K562 (cell line): ENCODE results near the gene RC3H2. TPM values are rescaled to one million over a fixed set of nuclear protein-coding genes. Genes with fewer than 3 reads are reported as not detected.

Experiments
- ATAC-seq: fragments of 200-7000 bp; cut with Tn5 transposase; 3 replicates; pipeline ENCODE4 v1.9.1; 2020; ENCODE audit warnings: moderate library complexity
- BruUV-seq: library from RNA; stranded (reverse); fragments of 400-500 nt; replicated peaks from 2 replicates; lab custom pipeline; 2021; lab: Mats Ljungman, UMichigan
- CTCF ChIA-PET: fragments of 300-600 bp; formaldehyde crosslinking; extraction: SDS; loops from one replicate; lab custom pipeline; 2021; ENCODE audit warnings: low intra/inter-chr PET ratio; lab: Yijun Ruan, JAX
- POLR2A ChIA-PET: fragments of 300-600, 350-650 bp; sonication (Branson Sonifier 250); formaldehyde crosslinking; extraction: SDS; loops from one replicate; lab custom pipeline; 2021; ENCODE audit warnings: antibody characterized with exemption, inconsistent platforms; lab: Yijun Ruan, JAX
- DNase-seq, 4 experiments: peaks; one replicate each; pipeline versions ENCODE4 v3.0.0 to v3.0.0-alpha.2; 2011 to 2018; ENCODE audit warnings: low spot score in 3 of 4, mixed read lengths in 3 of 4; ENCODE audit errors: extremely low read depth in 1 of 4
- FAIRE-seq: peaks from 2 replicates; lab custom pipeline; 2011; peaks lifted over from hg19 to GRCh38; lab: Jason Lieb, UNC
- H2AFZ ChIP-seq: 2 replicates; pipeline ENCODE4 v1.6.0; 2011; ENCODE audit warnings: low read depth, low read length, control low read depth, inconsistent platforms
- H3K27ac ChIP-seq: fragments of 200-600 bp; 3 replicates; pipeline ENCODE4 v1.8.0; 2011; ENCODE audit warnings: low read depth, mild to moderate bottlenecking, control low read depth, inconsistent platforms, low read length, moderate library complexity, mixed read lengths; ENCODE audit errors: extremely low read depth
- H3K27me3 ChIP-seq, 2 experiments: fragments of 300-600 bp in 1 of 2; 2 replicates in 1 of 2; 3 replicates in 1 of 2; pipeline versions ENCODE4 v1.6.0 to v1.8.0; 2011; ENCODE audit warnings: inconsistent platforms in 2 of 2, low read length in 2 of 2, mild to moderate bottlenecking in 1 of 2, mixed read lengths in 1 of 2, moderate library complexity in 1 of 2; ENCODE audit not compliant: control insufficient read depth in 2 of 2, insufficient read depth in 2 of 2
- H3K36me3 ChIP-seq: fragments of 300-600 bp; 3 replicates; pipeline ENCODE4 v1.8.0; 2011; ENCODE audit warnings: mild to moderate bottlenecking, low read length, inconsistent platforms; ENCODE audit not compliant: control insufficient read depth, insufficient read depth
- H3K4me1 ChIP-seq, 2 experiments: fragments of 200-600 bp in 1 of 2; replicated peaks in 1 of 2; 2 replicates in 1 of 2; 3 replicates in 1 of 2; pipeline versions ENCODE4 v1.5.1 to v1.8.0; 2011; ENCODE audit warnings: inconsistent platforms in 2 of 2, low read length in 2 of 2, mild to moderate bottlenecking in 1 of 2, mixed read lengths in 1 of 2, moderate library complexity in 1 of 2; ENCODE audit not compliant: control insufficient read depth in 2 of 2, insufficient read depth in 2 of 2
- H3K4me2 ChIP-seq: 2 replicates; pipeline ENCODE4 v1.6.1; 2011; ENCODE audit warnings: low read length, control low read depth, inconsistent platforms, mixed read lengths; ENCODE audit not compliant: insufficient read depth
- H3K4me3 ChIP-seq: fragments of 200-600 bp; sonication (generic), shearing (Covaris generic); 2 replicates; pipeline ENCODE4 v1.5.1; 2016; ENCODE audit warnings: control low read depth, inconsistent platforms
- H3K79me2 ChIP-seq: fragments of 200-600 bp; 3 replicates; pipeline ENCODE4 v1.8.0; 2011; ENCODE audit warnings: low read length, inconsistent platforms; ENCODE audit not compliant: control insufficient read depth, insufficient read depth
- H3K9ac ChIP-seq, 2 experiments: 2 replicates each; pipeline versions ENCODE4 v1.6.0 to v1.6.1; 2011; ENCODE audit warnings: low read depth in 2 of 2, low read length in 2 of 2, control low read depth in 1 of 2, inconsistent platforms in 1 of 2, mild to moderate bottlenecking in 1 of 2, mixed read lengths in 1 of 2; ENCODE audit not compliant: insufficient read depth in 1 of 2
- H3K9me1 ChIP-seq: one replicate; pipeline ENCODE4 v1.6.0; 2011; ENCODE audit warnings: inconsistent platforms, mild to moderate bottlenecking, low read length, moderate library complexity; ENCODE audit not compliant: control insufficient read depth, insufficient read depth
- H3K9me3 ChIP-seq: replicated peaks from 2 replicates; pipeline ENCODE4 v1.5.1; 2011; ENCODE audit warnings: low read depth, low read length, inconsistent platforms; ENCODE audit not compliant: control insufficient read depth, insufficient read depth
- H4K20me1 ChIP-seq: replicated peaks from 2 replicates; pipeline ENCODE4 v1.6.1; 2011; ENCODE audit warnings: low read length, inconsistent platforms, mixed read lengths; ENCODE audit not compliant: control insufficient read depth, insufficient read depth
- DACH1 ChIP-seq: fragments of 450-650 bp; IDR thresholded peaks from 2 replicates; pipeline ENCODE4 v1.6.1; 2018; ENCODE audit not compliant: partially characterized antibody
- EHMT2 ChIP-seq: fragments of 450-650 bp; IDR thresholded peaks from 2 replicates; pipeline ENCODE4 v1.6.1; 2018; ENCODE audit warnings: antibody characterized with exemption
- FOXK2 ChIP-seq, 2 experiments: fragments of 450-650 bp; IDR thresholded peaks in 1 of 2; conservative IDR thresholded peaks in 1 of 2; 2 replicates each; pipeline ENCODE4 v1.6.1; 2016; ENCODE audit warnings: low read depth in 2 of 2, mild to moderate bottlenecking in 1 of 2
- JUN ChIP-seq, 2 experiments: sonication (generic) in 1 of 2; formaldehyde crosslinking in 1 of 2; IDR thresholded peaks; 2 replicates each; pipeline versions ENCODE4 v1.6.1 to v1.8.0; 2012 to 2022; ENCODE audit warnings: borderline replicate concordance in 2 of 2, mild to moderate bottlenecking in 2 of 2, improper control_type of control experiment in 1 of 2, low read depth in 1 of 2, low read length in 1 of 2, missing genetic modification reagents in 1 of 2
- NCOA2 ChIP-seq, 2 experiments: fragments of 450-650 bp; IDR thresholded peaks; 2 replicates each; pipeline ENCODE4 v1.6.1; 2018; ENCODE audit warnings: mild to moderate bottlenecking in 2 of 2, moderate library complexity in 1 of 2; ENCODE audit not compliant: partially characterized antibody in 2 of 2
- UBTF ChIP-seq, 2 experiments: IDR thresholded peaks; 2 replicates each; pipeline ENCODE4 v1.6.1; 2012; ENCODE audit warnings: improper control_type of control experiment in 2 of 2, low read depth in 2 of 2, low read length in 2 of 2, borderline replicate concordance in 1 of 2
- ZNF592 ChIP-seq: fragments of 450-650 bp; IDR thresholded peaks from 2 replicates; pipeline ENCODE4 v1.6.1; 2017; ENCODE audit warnings: antibody characterized with exemption, mild to moderate bottlenecking
- WGBS: fragments of 100-300 bp; shearing (Covaris generic); methylation state at CpG from one replicate; pipeline ENCODE4 v1.1.6; 2016; ENCODE audit warnings: low coverage, mixed read lengths; ENCODE audit not compliant: insufficient coverage; ENCODE audit errors: missing lambda C conversion rate; 5-methylcytosine and 5-hydroxymethylcytosine counted together
- in situ Hi-C: fragments of 300-500 bp; cut with MboI; formaldehyde crosslinking; loops from 4 replicates; pipeline ENCODE4 v1.15.0; 2018; ENCODE audit warnings: inconsistent platforms, mixed read lengths
- intact Hi-C: fragments of 100-400 bp; cut with micrococcal nuclease; formaldehyde crosslinking; loops from 2 replicates; pipeline ENCODE4 v1.14.2; 2022
- polyA plus RNA-seq, 8 experiments: library from polyadenylated mRNA; depleted of rRNA in 4 of 8; stranded (reverse) in 5 of 8; unstranded in 3 of 8; fragments of >200 nt; fragmentation: Nextera tagmentation in 2 of 8; fragmentation: Illumina TruSeq in 1 of 8; extraction: Ambion mirVana in 2 of 8; extraction: Trizol in 1 of 8; gene quantifications; 2 replicates each; pipeline versions ENCODE4 v1.2.1 to v1.2.3, GENCODE V29; 2011 to 2014; ENCODE audit warnings: inconsistent platforms in 1 of 8, missing spikeins in 1 of 8
- total RNA-seq, 7 experiments: library from RNA; depleted of rRNA in 6 of 7; stranded (reverse); fragments of >200 nt in 6 of 7; fragmentation: Illumina TruSeq in 2 of 7; extraction: Trizol in 2 of 7; gene quantifications; 2 replicates each; pipeline versions ENCODE4 v1.2.1 to v1.2.3, GENCODE V29; 2011 to 2021; ENCODE audit warnings: low replicate concordance in 1 of 7

Gene RC3H2
- total and polyA plus RNA-seq, 9 of the 15 experiments (the other 6 are each of a cell fraction or from before 2014, with no cell fraction given): 5.6 to 35.4 (median 18.6) TPM

GRCh38 chr9:122944960-122945888 is 40.1 kb upstream of the RC3H2 start (continued):
- TF ChIP-seq ZNF592: 0 out of 2 replicates have a peak, but pooled peaks have one; percentile 38
- TF ChIP-seq, all 486 proteins: peak for 15

GRCh38 chr9:122941582-122942234 is 36.5 kb upstream of the RC3H2 start:
- no peaks in the 10 kb centered on the region for H3K27me3 ChIP-seq
- DNase-seq (peak in 2 of 4 experiments; percentile 10 to 50), ATAC-seq (peak; percentile 26), FAIRE-seq (peak; percentile 82)
- in situ Hi-C loops: no loop called here
- peaks cover 13 to 15% of the 10 kb centered on the region in 2 experiments; a peak in 4 of 5 replicates for H3K4me1 ChIP-seq
- H3K4me2 ChIP-seq: peak overlapping the region; percentile 99
- CTCF ChIA-PET: no interaction called here
- H3K27ac ChIP-seq: peak overlapping the region; percentile 62
- H4K20me1 ChIP-seq: no peaks in the 10 kb centered on the region
- H3K9me1 ChIP-seq: no peaks in the 10 kb centered on the region
- POLR2A ChIA-PET: interaction anchor here (0.9 to 1.4 kb wide), 4 partner anchors 12 to 37 kb away, joined by 3 to 6 read pairs (median 3); partner anchors contain the start of gene RC3H2
- H3K36me3 ChIP-seq: peaks cover 23% of the 10 kb centered on the region
- H3K4me3 ChIP-seq: peak overlapping the region; percentile 57
- H3K9me3 ChIP-seq: no peaks in the 10 kb centered on the region; the same call in 1 of the 2 replicates
- BruUV-seq: TSS peak; percentile 57
- H2AFZ ChIP-seq: peak overlapping the region; percentile 92
- peaks cover 52% of the 10 kb centered on the region for H3K79me2 ChIP-seq
- WGBS: 2% methylated on average over 17 of the region's 17 CpGs
- peak overlapping the region; percentile 67 to 93 for H3K9ac ChIP-seq
- intact Hi-C loops: no loop called here
- TF ChIP-seq DACH1 (no peak), FOXK2 (conservative IDR thresholded peaks at IDR 0.05 in 1 of 2, IDR thresholded peaks at IDR 0.05 in 1 of 2; ENCODE audit: low read depth in 2 of 2) (peak; percentile 21 to 39; a peak in 1 of 4 replicates), NCOA2 (IDR thresholded peaks at IDR 0.05; ENCODE audit: partially characterized antibody in 2 of 2) (no peak), JUN (IDR thresholded peaks at IDR 0.05; ENCODE audit: borderline replicate concordance, low read depth, low read length) (no peak), JUN (CRISPR knock-in tag; IDR thresholded peaks at IDR 0.05; ENCODE audit: borderline replicate concordance) (no peak), EHMT2 (peak; percentile 91), UBTF (IDR thresholded peaks at IDR 0.05; ENCODE audit: borderline replicate concordance in 1 of 2, low read depth in 2 of 2, low read length in 2 of 2) (peak in 1 of 2 experiments; percentile 29; a peak in 1 of 4 replicates)
